ENCODE measurements around the gene HNRNPC.
"Not testable (repeated sequence)": the region's sequence is repeated elsewhere in the genome, so short reads cannot be mapped to it uniquely, and the experiment has no call there.

Gene HNRNPC

DNA sequence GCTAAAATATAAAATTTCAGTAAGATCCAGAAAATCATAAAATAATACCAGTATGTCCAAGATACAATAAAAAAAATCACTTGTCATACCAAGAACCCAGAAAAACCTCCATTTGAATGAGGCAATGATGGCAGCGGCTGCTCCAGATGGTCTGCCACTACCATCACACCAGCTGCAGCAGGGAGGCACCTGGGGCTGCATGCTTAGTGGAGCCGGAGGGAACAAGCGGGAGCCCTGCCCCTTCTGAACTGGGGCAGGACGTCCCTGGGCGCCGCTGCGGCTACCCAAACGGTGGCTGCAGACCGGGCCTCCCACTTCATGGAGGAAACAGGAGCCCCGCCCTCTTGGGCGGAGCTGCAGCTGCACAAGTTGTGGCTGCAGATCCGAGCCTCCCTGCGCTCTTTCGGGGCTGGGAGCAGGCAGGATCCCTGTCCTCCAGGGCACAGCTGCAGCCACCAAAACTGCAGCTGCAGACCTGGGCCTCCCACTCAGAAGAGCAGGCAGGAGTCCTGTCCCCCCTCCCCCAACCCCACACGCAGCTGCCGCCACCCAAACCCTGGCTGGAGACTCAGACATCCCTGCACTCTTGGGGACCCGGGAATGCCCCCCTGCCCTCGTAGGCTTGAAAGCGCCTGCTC lies 77.3 kb downstream of the HNRNPC start:
- peak; percentile 19 to 36 for DNase-seq (ENCODE audit: low read depth in 2 of 2)

DNA sequence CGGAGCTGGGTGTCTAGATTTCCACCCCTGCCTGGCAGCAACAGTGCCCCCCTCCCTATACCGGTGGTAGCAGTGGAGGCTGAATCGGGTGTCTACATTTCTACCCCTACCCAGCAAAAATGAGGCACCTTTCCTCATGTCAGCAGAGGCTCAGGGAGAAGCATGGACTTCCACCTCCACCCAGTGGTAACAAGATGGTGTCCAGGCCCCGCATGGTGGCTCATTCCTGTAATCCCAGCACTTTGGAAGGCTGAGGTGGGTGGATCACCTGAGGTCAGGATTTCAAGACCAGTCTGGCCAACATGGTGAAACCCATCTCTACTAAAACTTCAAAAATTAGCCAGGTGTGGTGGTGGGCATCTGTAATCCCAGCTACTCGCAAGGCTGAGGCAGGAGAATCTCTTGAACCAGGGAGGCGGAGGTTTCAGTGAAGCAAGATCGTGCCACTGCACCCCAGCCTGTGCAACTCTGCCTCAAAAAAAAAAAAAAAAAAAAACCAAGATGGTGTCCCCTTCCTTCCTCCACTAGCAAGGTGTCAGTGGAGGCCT lies 77.9 kb downstream of the HNRNPC start:
- no peak for DNase-seq (ENCODE audit: low read depth in 2 of 2)

DNA sequence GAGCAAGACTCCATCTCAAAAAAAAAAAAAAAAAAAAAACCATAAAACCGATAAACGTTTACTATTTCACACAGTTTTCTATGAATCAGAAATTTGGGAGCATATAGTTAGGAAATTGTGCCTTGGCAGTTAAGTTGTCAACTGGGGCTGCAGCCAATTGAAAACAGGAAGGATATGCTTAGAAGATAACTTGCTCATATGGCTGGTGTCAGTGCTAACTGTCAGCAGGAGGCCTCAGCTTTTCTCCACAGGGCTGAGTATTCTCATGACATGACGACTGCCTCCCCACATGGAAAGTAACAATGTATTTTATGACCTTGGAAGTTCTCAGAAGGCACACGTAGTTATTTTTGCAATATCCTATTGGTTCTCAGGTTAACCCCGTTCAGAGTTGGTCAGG lies 83.8 kb downstream of the HNRNPC start:
- no peak for DNase-seq (ENCODE audit: low read depth in 2 of 2)

DNA sequence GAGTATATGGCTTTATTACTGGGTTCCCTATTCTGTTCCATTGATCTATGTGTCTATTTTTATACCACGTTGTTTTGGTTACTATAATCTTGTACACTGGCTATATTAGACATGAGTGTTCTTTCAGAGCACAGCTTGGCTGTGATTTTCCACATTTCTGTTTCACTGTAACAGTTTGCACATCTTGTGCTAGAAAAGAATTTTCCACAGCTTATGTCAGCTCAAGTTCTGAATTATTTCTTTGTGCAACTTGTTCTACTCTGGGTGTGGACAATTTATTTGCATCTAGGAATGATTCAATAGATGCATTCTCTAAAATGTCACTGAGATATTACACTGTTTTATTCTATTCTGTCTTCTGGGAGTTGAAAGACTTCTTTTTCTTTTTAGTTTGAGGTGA lies 85.0 kb downstream of the HNRNPC start:
- DNase-seq (ENCODE audit: low read depth in 2 of 2): no peak

DNA sequence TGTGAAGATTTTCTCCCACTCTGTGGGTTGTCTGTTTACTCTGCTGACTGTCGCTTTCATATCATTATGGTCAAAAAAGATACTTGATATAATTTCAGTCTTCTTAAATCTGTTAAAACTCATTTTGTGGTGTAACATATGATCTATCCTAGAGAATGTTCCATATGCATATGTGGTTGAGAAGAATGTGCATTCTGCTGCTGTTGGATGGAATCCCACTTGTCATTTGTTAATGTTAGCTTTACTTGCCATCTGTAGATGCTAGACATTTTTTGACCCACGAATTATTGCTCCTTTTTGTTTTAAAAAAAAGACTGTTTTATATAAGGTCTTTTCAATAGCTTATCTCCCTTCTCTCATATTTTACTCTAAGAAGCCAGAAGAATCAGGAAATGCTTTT lies 87.1 kb downstream of the HNRNPC start:
- no peak for DNase-seq (ENCODE audit: low read depth in 2 of 2)

DNA sequence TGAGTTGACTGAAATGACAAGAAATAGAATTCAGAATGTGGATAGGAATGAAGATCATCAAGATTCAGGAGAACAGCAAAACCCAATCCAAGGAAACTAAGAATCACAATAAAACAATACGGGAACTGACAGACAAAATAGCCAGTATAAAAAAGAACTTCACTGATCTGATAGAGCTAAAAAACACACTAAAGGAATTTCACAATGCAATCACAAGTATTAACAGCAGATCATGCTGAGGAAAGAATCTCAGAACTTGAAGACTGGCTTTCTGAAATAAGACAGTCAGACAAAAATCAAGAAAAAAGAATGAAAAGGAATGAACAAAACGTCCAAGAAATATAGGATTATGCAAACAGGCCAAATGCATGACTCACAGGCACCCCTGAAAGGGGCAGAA lies 98.1 kb downstream of the HNRNPC start:
- no peak for DNase-seq (ENCODE audit: low read depth in 2 of 2)

DNA sequence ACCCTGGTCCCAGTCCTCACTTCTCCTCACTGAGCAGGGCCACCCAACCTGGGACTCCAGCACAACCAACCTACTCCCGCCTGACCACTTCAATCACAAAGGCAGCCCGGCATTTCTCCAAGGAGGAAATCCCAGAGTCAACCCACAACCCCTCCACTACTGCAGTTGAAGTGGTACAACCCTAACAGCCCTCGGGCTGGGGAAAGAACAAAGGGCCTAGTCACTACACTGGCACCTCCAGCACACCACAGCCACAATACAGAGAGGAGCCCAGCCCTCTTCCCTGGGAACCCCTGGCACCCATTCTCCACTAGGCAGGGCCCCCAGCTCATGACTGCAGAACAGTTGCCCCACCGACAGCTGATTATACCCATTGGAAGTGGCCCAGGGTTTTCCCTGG lies 99.7 kb downstream of the HNRNPC start:
- no peak for DNase-seq (ENCODE audit: low read depth in 2 of 2)

DNA sequence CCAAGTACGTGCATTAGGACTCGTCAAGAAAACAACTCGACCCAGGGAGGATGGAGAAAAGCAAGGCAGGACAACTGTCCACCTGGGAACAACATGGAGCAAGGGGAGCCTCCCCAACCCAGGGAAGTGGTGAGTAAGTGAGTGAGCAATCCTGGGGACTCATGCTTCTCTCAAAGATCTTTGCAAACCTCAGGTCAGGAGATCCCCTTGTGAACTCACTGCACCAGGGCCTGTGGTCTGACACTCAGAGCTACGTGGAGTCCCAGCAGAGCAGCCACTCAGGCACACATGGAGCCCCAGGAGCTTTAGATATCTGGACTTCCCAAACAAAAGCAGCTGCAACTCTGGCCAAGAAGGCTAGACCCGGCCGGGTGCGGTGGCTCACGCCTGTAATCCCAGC lies 101.2 kb downstream of the HNRNPC start:
- DNase-seq (ENCODE audit: low read depth in 2 of 2): no peak

DNA sequence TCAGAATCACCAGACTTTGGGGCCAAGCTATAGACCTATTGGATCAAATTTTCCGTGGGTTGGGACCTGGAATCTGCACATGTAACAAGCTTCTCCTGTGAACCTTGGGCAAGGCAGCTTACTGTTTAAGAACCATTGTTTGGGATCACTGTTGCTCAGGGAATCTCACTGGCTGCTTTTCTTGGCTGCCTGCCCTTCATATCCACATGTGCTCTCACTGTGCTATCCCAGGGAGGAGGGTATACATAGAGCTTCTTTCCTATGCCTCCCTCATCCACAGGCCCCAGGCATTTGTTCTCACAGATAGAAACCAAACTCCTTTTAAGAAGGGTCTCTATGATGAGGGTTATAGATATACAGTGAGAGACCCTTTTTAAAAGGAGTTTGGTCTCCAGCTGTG lies 103.6 kb downstream of the HNRNPC start:
- DNase-seq (ENCODE audit: low read depth in 2 of 2): not testable (repeated sequence)

DNA sequence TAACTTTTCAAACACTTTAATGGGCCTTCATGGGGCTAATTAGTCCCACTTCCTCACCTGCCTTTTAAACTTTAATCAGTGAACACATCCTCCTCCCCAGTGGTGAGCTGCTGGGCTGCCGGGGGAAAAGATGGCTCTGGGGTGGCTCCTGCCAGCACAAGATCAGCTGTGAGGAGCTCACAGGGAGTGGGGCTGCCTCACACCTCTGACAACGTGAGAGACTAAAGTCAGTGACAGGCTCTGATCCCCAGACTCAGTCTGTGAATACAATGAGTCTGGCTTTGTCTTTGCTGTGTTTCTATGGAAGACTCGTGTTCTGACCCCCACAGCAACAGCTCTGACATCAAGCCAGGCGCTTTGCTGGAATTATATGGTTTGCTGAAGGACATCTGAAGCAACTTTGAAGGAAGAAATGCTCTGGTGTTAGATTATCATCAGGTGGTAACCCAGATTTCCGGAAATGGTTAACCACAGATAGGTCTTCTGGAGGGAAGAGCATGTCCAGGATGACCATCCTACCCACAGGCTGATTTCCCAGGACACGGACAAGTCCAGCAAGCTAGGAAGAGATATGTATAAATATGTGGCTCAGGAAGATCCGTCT lies 104.1 kb downstream of the HNRNPC start:
- not testable (repeated sequence) for DNase-seq (ENCODE audit: low read depth in 2 of 2)

DNA sequence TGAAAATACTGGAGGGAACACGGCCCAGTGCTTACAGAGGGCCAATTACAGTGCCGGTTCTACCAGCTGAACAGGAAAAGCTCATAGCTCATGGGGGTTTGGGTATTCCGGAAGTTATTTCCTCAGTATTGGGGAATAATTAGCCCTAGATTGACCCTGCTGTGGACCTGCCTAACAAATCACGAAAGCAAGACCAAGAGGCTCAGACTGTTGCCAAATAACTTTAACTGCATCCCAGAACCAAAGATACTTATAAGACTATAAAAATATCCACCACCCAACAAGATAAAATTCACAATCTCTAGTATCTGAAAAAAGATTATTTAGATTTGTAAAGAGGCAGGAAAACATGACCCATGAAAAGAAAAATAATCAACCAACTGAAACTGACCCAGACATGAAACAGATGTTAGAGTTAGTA lies 105.4 kb downstream of the HNRNPC start:
- no peak for DNase-seq (ENCODE audit: low read depth in 2 of 2)

DNA sequence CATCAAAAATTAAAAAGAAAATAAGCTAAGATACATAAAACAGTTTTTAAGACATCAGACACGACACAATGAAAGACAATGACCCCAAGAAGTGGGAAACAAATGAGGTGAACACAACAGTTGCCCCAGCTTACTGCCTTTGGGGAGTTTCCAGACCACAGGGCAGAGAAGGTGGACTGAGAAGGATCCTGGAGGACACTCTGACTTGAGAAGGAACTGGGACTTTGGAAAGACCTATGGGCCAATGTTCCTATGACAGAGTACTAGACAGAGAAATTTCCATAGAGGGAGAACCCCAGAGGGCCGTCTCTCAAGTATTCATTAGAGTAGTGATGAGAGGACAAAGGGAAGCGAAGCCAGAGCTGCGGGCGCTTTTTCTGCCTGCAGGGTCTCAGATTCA lies 107.2 kb downstream of the HNRNPC start:
- DNase-seq (ENCODE audit: low read depth in 2 of 2): no peak

DNA sequence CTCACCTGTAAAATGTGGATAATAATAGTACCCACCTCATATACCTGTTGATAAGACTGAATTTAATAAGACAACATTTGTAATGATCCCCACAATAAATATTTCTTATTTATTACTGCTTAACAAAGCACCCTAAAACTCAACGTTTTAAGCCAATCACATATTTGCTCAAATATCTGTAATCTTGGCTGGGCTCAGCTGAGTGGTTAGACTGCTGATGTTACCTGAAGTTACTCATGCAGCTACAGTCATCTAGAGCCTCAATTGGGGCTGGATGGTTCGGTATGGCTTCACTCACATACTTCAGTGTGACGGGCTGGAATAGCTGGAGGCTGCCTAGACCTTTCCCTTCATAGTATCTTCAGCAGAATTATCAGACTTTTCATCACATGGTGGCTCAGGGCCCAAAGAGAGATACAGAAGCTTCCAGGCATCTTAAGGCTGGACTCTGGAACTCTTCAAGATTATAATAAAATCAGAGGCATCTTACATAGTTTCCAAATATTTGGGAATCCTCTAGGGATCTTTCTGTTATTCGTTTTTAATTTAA lies 109.1 kb downstream of the HNRNPC start:
- no peak for DNase-seq (ENCODE audit: low read depth in 2 of 2)
